Measurements from ENCODE around the gene DEDD2. TPM values are rescaled to one million over a fixed set of nuclear protein-coding genes. Genes with fewer than 3 reads are reported as not detected.

The DEDD2 gene
- polyA plus RNA-seq, 1 donor from 2014 or later: 69.9 TPM

- Histone ChIP-seq H2AFZ (ENCODE audit: low read depth, low read length) (no peak overlapping the region), H4K20me1 (ENCODE audit: insufficient read depth) (no peaks in the 10 kb centered on the region), H3K4me3 (ENCODE audit: low read length) (no peak overlapping the region), H3K79me2 (replicated peaks; ENCODE audit: insufficient read depth, low read length) (no peaks in the 10 kb centered on the region), H3K27ac (ENCODE audit: low read length) (peak overlapping the region; percentile 75), H3K27me3 (ENCODE audit: insufficient read depth, low read depth, low read length) (no peaks in the 10 kb centered on the region), H3F3A (ENCODE audit: insufficient read depth, low read length, poor library complexity, severe bottlenecking) (no peaks in the 10 kb centered on the region), H3K4me2 (ENCODE audit: low read length) (no peak overlapping the region), H3K9ac (ENCODE audit: low read length) (peak overlapping the region; percentile 58), H3K9me2 (ENCODE audit: insufficient read depth, low read length) (no peaks in the 10 kb centered on the region), H3K9me3 (ENCODE audit: low read length) (no peaks in the 10 kb centered on the region), H3K36me3 (ENCODE audit: insufficient read depth, low read length) (no peaks in the 10 kb centered on the region)
- TF ChIP-seq CTCF (IDR thresholded peaks at IDR 0.05; ENCODE audit: poor library complexity, severe bottlenecking) (no peak), TAF1 (IDR thresholded peaks at IDR 0.05; ENCODE audit: low read depth) (no peak), POLR2AphosphoS5 (IDR thresholded peaks at IDR 0.05) (no peak), REST (IDR thresholded peaks at IDR 0.05; ENCODE audit: borderline replicate concordance) (no peak), EZH2 (IDR thresholded peaks at IDR 0.05; ENCODE audit: borderline replicate concordance, insufficient read depth, low read length, poor library complexity, severe bottlenecking) (no peak), EP300 (conservative IDR thresholded peaks at IDR 0.05; ENCODE audit: poor library complexity, severe bottlenecking) (no peak), RAD21 (conservative IDR thresholded peaks at IDR 0.05) (no peak), MXI1 (conservative IDR thresholded peaks at IDR 0.05; ENCODE audit: poor library complexity, severe bottlenecking) (no peak)
Observed at GRCh38 chr19:42150364-42150763, 67.1 kb downstream of the DEDD2 start.

- Histone ChIP-seq H3K4me2 (ENCODE audit: low read length) (no peak overlapping the region), H3K9me2 (ENCODE audit: insufficient read depth, low read length) (no peaks in the 10 kb centered on the region), H2AFZ (ENCODE audit: low read depth, low read length) (no peak overlapping the region), H3K4me3 (ENCODE audit: low read length) (peak overlapping the region; percentile 28), H3K9me3 (ENCODE audit: low read length) (no peaks in the 10 kb centered on the region), H3K27ac (ENCODE audit: low read length) (peak overlapping the region; percentile 74), H3F3A (ENCODE audit: insufficient read depth, low read length, poor library complexity, severe bottlenecking) (no peaks in the 10 kb centered on the region), H3K36me3 (ENCODE audit: insufficient read depth, low read length) (no peaks in the 10 kb centered on the region), H3K9ac (ENCODE audit: low read length) (peak overlapping the region; percentile 58), H3K79me2 (replicated peaks; ENCODE audit: insufficient read depth, low read length) (no peaks in the 10 kb centered on the region), H4K20me1 (ENCODE audit: insufficient read depth) (no peaks in the 10 kb centered on the region), H3K27me3 (ENCODE audit: insufficient read depth, low read depth, low read length) (no peaks in the 10 kb centered on the region)
- no peak for TF ChIP-seq CTCF (IDR thresholded peaks at IDR 0.05; ENCODE audit: poor library complexity, severe bottlenecking)
- no peak for TF ChIP-seq EP300 (conservative IDR thresholded peaks at IDR 0.05; ENCODE audit: poor library complexity, severe bottlenecking)
- no peak for TF ChIP-seq EZH2 (IDR thresholded peaks at IDR 0.05; ENCODE audit: borderline replicate concordance, insufficient read depth, low read length, poor library complexity, severe bottlenecking)
- TF ChIP-seq POLR2AphosphoS5 (IDR thresholded peaks at IDR 0.05): no peak
- TF ChIP-seq RAD21 (conservative IDR thresholded peaks at IDR 0.05): no peak
- TF ChIP-seq TAF1 (IDR thresholded peaks at IDR 0.05; ENCODE audit: low read depth): no peak
- no peak for TF ChIP-seq MXI1 (conservative IDR thresholded peaks at IDR 0.05; ENCODE audit: poor library complexity, severe bottlenecking)
- no peak for TF ChIP-seq REST (IDR thresholded peaks at IDR 0.05; ENCODE audit: borderline replicate concordance)
- TF ChIP-seq SMC3 (conservative IDR thresholded peaks at IDR 0.05; ENCODE audit: poor library complexity): no peak
Observed at GRCh38 chr19:42149447-42150202, 67.9 kb downstream of the DEDD2 start.
